Transverse colon (tissue), 4 donors: Measurements from ENCODE around the gene GPC5.

Source experiments
- EP300 ChIP-seq: sonication (generic); formaldehyde crosslinking; IDR thresholded peaks from one replicate; pipeline ENCODE4 v1.6.1; 2017; ENCODE audit warnings: antibody characterized with exemption, low read depth
- POLR2AphosphoS5 ChIP-seq, 3 donors: sonication (generic); formaldehyde crosslinking; IDR thresholded peaks; one replicate each; pipeline ENCODE4 v1.6.1; 2016; ENCODE audit warnings: antibody characterized with exemption in 3 of 3
- TF ChIP-seq, protein P1 (sequence below), 5 experiments: fragments of 200-600 bp in 3 of 5; fragments of 450-650 bp in 2 of 5; sonication (generic) in 3 of 5; IDR thresholded peaks; 1 replicate in 2 of 5; 2 replicates in 3 of 5; pipeline ENCODE4 v1.5.1; 2016 to 2017; ENCODE audit warnings: antibody characterized with exemption in 5 of 5, inconsistent platforms in 3 of 5, mild to moderate bottlenecking in 2 of 5, moderate library complexity in 1 of 5

DNA sequence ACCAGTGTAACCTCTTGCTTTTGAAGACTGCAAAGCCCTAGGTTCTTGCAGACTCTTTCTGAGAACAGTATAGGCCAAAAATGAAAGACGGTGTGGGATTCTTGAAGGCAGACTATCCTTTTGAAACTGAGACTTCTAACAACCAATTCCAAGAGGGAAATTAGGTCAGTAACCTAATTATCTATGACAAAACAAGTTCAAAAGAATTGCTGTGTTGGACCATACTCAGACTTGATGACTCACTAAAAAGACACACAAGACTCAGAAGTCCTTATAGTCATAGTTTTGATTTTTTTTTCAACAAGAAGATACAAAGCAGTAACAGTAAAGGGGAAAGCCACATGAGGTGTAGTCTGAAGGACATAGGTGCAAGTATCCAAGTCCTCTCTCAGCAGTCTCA is 1204.1 kb downstream of the GPC5 start:
- TF ChIP-seq, protein P1, sequence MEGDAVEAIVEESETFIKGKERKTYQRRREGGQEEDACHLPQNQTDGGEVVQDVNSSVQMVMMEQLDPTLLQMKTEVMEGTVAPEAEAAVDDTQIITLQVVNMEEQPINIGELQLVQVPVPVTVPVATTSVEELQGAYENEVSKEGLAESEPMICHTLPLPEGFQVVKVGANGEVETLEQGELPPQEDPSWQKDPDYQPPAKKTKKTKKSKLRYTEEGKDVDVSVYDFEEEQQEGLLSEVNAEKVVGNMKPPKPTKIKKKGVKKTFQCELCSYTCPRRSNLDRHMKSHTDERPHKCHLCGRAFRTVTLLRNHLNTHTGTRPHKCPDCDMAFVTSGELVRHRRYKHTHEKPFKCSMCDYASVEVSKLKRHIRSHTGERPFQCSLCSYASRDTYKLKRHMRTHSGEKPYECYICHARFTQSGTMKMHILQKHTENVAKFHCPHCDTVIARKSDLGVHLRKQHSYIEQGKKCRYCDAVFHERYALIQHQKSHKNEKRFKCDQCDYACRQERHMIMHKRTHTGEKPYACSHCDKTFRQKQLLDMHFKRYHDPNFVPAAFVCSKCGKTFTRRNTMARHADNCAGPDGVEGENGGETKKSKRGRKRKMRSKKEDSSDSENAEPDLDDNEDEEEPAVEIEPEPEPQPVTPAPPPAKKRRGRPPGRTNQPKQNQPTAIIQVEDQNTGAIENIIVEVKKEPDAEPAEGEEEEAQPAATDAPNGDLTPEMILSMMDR (IDR thresholded peaks at IDR 0.05) = no peak
- TF ChIP-seq POLR2AphosphoS5 (IDR thresholded peaks at IDR 0.05) = no peak
- TF ChIP-seq EP300 = no peak
